Psoas muscle (tissue), 8 donors: ENCODE measurements around the gene AFF1. TPM values are rescaled to one million over a fixed set of nuclear protein-coding genes. Genes with fewer than 3 reads are reported as not detected.

Experiments
- ATAC-seq, 4 donors: fragments of 200-7000 bp; cut with Tn5 transposase; one replicate each; pipeline ENCODE4 v1.9.1; 2020; ENCODE audit warnings: moderate library complexity in 3 of 4, mild to moderate bottlenecking in 2 of 4
- DNase-seq, 2 donors: peaks; one replicate each; pipeline ENCODE4 v3.0.0-alpha.2; 2020
- H3K27ac ChIP-seq: fragments of 200-600 bp; one replicate; pipeline ENCODE4 v1.8.0; 2022
- H3K27me3 ChIP-seq, 3 donors: fragments of 200-600 bp in 1 of 3; one replicate each; pipeline versions ENCODE4 v1.6.1 to v1.8.0; 2013 to 2022; ENCODE audit warnings: low read length in 2 of 3, mild to moderate bottlenecking in 2 of 3, moderate library complexity in 1 of 3; ENCODE audit not compliant: insufficient read depth in 3 of 3
- H3K36me3 ChIP-seq, 2 donors: fragments of 200-600 bp in 1 of 2; one replicate each; pipeline versions ENCODE4 v1.6.1 to v1.8.0; 2013 to 2022; ENCODE audit warnings: low read depth in 1 of 2, mild to moderate bottlenecking in 1 of 2, moderate library complexity in 1 of 2; ENCODE audit not compliant: insufficient read depth in 1 of 2
- H3K4me1 ChIP-seq: fragments of 200-600 bp; one replicate; pipeline ENCODE4 v1.8.0; 2022
- H3K4me3 ChIP-seq: fragments of 200-600 bp; one replicate; pipeline ENCODE4 v1.8.0; 2022; ENCODE audit warnings: mild to moderate bottlenecking
- H3K9me3 ChIP-seq: fragments of 200-600 bp; one replicate; pipeline ENCODE4 v1.8.0; 2022
- CTCF ChIP-seq: fragments of 200-600 bp; IDR thresholded peaks from one replicate; pipeline ENCODE4 v1.8.0; 2022; ENCODE audit warnings: antibody characterized with exemption
- WGBS, 3 donors: extraction: QIAGEN DNeasy Blood & Tissue Kit; methylation state at CpG; one replicate each; pipeline versions ENCODE4 v1.1.6 to v1.1.7; 2013; 5-methylcytosine and 5-hydroxymethylcytosine counted together
- intact Hi-C, 2 donors: fragments of 100-400 bp; cut with DNase I; formaldehyde crosslinking; loops; one replicate each; pipeline versions ENCODE4 v1.11.0 to v1.14.2; 2022
- long read RNA-seq, 2 donors: library from polyadenylated mRNA; unstranded; transcript quantifications; one replicate each; pipeline ENCODE4 v2.0.0, GENCODE V29; 2021
- polyA plus RNA-seq, 3 donors: library from polyadenylated mRNA; stranded (reverse); fragments of 200-250 nt; gene quantifications; one replicate each; pipeline ENCODE4 v1.2.3, GENCODE V29; 2013
- total RNA-seq, 4 donors: library from RNA; stranded (reverse); fragmentation: NEBNext Ultra II Directional in 2 of 4; extraction: Animal tissue kit (Norgen Biotek cat#: 25700) in 2 of 4; gene quantifications; one replicate each; pipeline versions ENCODE4 v1.2.1 to v1.2.4, GENCODE V29; 2021 to 2023
- donor health status: healthy with polysubstance abuse.
- donor health status: DM: no; HTN: no; CAD: no; lungs with moderate emphysema.
- donor health status: Bipolar disorder and iron deficiency.
- donor health status: healthy.
- donor health status: DM: yes; HTN: yes; CAD: no.
- donor health status: DM: no; HTN: no; CAD: no.
- donor health status: DM: no; HTN: no; CAD: no.
- donor health status: DM: yes; HTN: yes; CAD: no.

Gene AFF1
- total RNA-seq (100 to 1,000 TPM; 118 to 149 (median 122) TPM), polyA plus RNA-seq (100 to 1,000 TPM in 2 of 3 donors, 10 to 100 TPM in 1; 62.7 to 171 (median 115) TPM)
- long read RNA-seq, donor 1, transcript AFF1-209 (3 exons, 480 nt) = major isoform, 23 of 41 reads
- long read RNA-seq, donor 1, partial matches to known transcripts = 3 of 41 reads
- long read RNA-seq, donor 1, other reads (novel, unspliced or antisense) = 15 of 41 reads
- long read RNA-seq, donor 2, transcript AFF1-209 (3 exons, 480 nt) = major isoform, 28 of 57 reads
- long read RNA-seq, donor 2, partial matches to known transcripts = 9 of 57 reads
- long read RNA-seq, donor 2, other reads (novel, unspliced or antisense) = 20 of 57 reads

- peaks cover 33% of the 10 kb centered on the region for H3K4me1 ChIP-seq
- H3K27ac ChIP-seq = peak within 1 kb of the TSS; percentile 98
- peak within 1 kb of the TSS; percentile 86 for H3K4me3 ChIP-seq
- peak; percentile 88 to 95 (median 90) for ATAC-seq
- TF ChIP-seq CTCF = peak; percentile 52
- peak; percentile 94 to 98 for DNase-seq
- intact Hi-C loops = loop anchor here (1.0 to 10.0 kb wide), 3 partner anchors 72 to 280 kb away; no protein-coding TSS in a partner anchor
- no peaks in the 10 kb centered on the region for H3K9me3 ChIP-seq
- peaks cover 0 to 25% of the 10 kb centered on the region in 2 donors for H3K36me3 ChIP-seq
- WGBS, 3 donors = 0 to 1% (median 0%) methylated on average over 67 to 97 of the region's 97 CpGs
- H3K27me3 ChIP-seq = no peaks in the 10 kb centered on the region
Measured at GRCh38 chr4:86934771-86935565, at the start of gene AFF1. AFF1 (plus strand) TSS chr4:86935011; CDS start chr4:86948534, 13,523 bp downstream.

- ATAC-seq (no peak), DNase-seq (no peak)
- peaks cover 5% of the 10 kb centered on the region for H3K4me1 ChIP-seq
- 60 to 66% (median 66%) methylated on average over 7 of the region's 7 CpGs for WGBS, 3 donors
- H3K27ac ChIP-seq = no peak overlapping the region
- H3K36me3 ChIP-seq = peaks cover 0 to 8% of the 10 kb centered on the region in 2 donors
- intact Hi-C loops = loop anchor here in 1 of 2 donors (10.0 kb wide), 1 partner anchor 296 kb away; the partner anchor contains the start of gene PTPN13
- no peak for TF ChIP-seq CTCF
- H3K27me3 ChIP-seq = no peaks in the 10 kb centered on the region
- H3K4me3 ChIP-seq = no peak overlapping the region
- H3K9me3 ChIP-seq = no peaks in the 10 kb centered on the region
Measured at GRCh38 chr4:86890790-86891189, 44.0 kb upstream of the AFF1 start.

GRCh38 chr4:86891762-86892635, 42.8 kb upstream of the AFF1 start, which contains the start of gene C4orf36:
C4orf36 (minus strand) TSS chr4:86892422; CDS start chr4:86891520, 902 bp downstream.
- intact Hi-C loops = loop anchor here in 1 of 2 donors (10.0 kb wide), 1 partner anchor 297 kb away; the partner anchor contains the start of gene PTPN13
- Histone ChIP-seq H3K27ac (peak within 1 kb of the TSS; percentile 65), H3K36me3 (peaks cover 0 to 8% of the 10 kb centered on the region in 2 donors), H3K4me3 (peak within 1 kb of the TSS; percentile 97), H3K4me1 (peaks cover 11% of the 10 kb centered on the region), H3K9me3 (no peaks in the 10 kb centered on the region), H3K27me3 (no peaks in the 10 kb centered on the region)
- peak; percentile 48 to 70 for DNase-seq
- TF ChIP-seq CTCF = no peak
- 1% methylated on average over 68 to 84 of the region's 84 CpGs for WGBS, 3 donors
- ATAC-seq = peak; percentile 73 to 77 (median 75)

GRCh38 chr4:86892636-86892960, 42.2 kb upstream of the AFF1 start:
- WGBS, 3 donors = 8 to 10% (median 10%) methylated on average over 12 to 13 of the region's 13 CpGs
- no peak for DNase-seq
- Histone ChIP-seq H3K4me1 (peaks cover 11% of the 10 kb centered on the region), H3K4me3 (peak overlapping the region; percentile 97), H3K27ac (peak overlapping the region; percentile 65), H3K27me3 (no peaks in the 10 kb centered on the region), H3K9me3 (no peaks in the 10 kb centered on the region), H3K36me3 (peaks cover 0 to 2% of the 10 kb centered on the region in 2 donors)
- no peak for TF ChIP-seq CTCF
- ATAC-seq = peak in 2 of 4 donors; percentile 24 to 27
- intact Hi-C loops = loop anchor here in 1 of 2 donors (10.0 kb wide), 1 partner anchor 298 kb away; the partner anchor contains the start of gene PTPN13
